Measurements from ENCODE around the gene NUP37. TPM values are rescaled to one million over a fixed set of nuclear protein-coding genes. Genes with fewer than 3 reads are reported as not detected.

The NUP37 gene
- total and polyA plus RNA-seq, 2 of the 8 experiments (the other 6 are each of a cell fraction or from before 2014, with no cell fraction given), result 53.5 to 71.0 TPM

DNA sequence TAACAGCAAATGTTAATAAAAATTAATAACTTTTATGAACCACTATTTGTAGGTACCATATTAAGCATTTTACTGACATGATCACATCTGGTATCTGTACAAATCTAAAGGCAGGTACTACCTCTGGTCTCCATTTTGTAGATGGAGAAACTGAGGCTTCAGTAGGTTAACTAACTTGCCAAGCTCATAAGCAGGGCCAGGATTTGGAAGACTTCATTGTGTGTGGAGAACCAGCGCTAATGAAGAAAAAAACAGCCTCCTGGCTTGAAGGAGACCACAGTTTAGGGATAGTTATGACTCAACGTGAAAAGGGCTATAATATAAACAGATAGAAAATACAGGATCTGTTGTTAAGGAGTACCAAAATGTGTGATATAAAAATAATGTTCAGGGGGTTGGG is 1.0 kb downstream of the NUP37 start (continued):
- TF ChIP-seq CHD2 (IDR thresholded peaks at IDR 0.05; ENCODE audit: low read length), result no peak
- TF ChIP-seq JUND (IDR thresholded peaks at IDR 0.05; ENCODE audit: low read length), result no peak
